MG63 (cell line): ENCODE data around the gene IL1RAPL2. TPM values are rescaled to one million over a fixed set of nuclear protein-coding genes. Genes with fewer than 3 reads are reported as not detected.
"Not testable (repeated sequence)": the region's sequence is repeated elsewhere in the genome, so short reads cannot be mapped to it uniquely, and the experiment has no call there.

Experiments
- DNase-seq: peaks from one replicate; pipeline ENCODE4 v3.0.0-alpha.2; 2020
- H3K27me3 ChIP-seq: fragments of 250-450 bp; sonication (Bioruptor Pico); 2 replicates; pipeline ENCODE4 v1.5.1; 2020; ENCODE audit warnings: mild to moderate bottlenecking, moderate library complexity
- H3K36me3 ChIP-seq: fragments of 250-450 bp; sonication (Bioruptor Pico); 2 replicates; pipeline ENCODE4 v1.5.1; 2020; ENCODE audit warnings: mild to moderate bottlenecking, moderate library complexity
- H3K4me3 ChIP-seq: fragments of 250-450 bp; sonication (Bioruptor Pico); 2 replicates; pipeline ENCODE4 v1.5.1; 2020; ENCODE audit warnings: mild to moderate bottlenecking, moderate library complexity
- H3K9me3 ChIP-seq: fragments of 250-450 bp; sonication (Bioruptor Pico); 2 replicates; pipeline ENCODE4 v1.5.1; 2020; ENCODE audit warnings: mild to moderate bottlenecking, moderate library complexity
- total RNA-seq: library from RNA; depleted of rRNA; stranded (reverse); fragments of >200 nt; shearing (Covaris generic); gene quantifications from 2 replicates; pipeline ENCODE4 v1.2.3, GENCODE V29; 2014; ENCODE audit warnings: low replicate concordance

IL1RAPL2 gene
- total RNA-seq, 1 experiment from 2014 or later = not detected

DNA sequence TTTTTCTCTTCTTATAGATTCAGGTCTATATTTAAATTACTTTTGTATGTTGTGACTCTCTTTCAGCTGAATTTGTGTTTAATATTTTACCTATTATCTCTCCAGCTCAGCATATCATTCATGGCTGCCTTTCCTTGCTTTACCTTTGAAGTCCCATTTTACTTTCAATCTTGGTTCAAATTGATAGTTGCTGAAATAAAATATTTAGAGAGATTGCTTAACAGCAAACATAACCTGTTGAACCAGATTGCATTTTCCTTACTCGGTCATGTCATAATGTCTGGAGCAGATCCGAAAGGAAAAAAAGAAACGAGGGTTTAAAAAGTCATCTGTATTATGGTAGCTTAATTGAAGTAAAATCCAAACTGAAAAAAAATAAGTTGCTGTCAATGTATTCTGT, 94.1 kb downstream of the IL1RAPL2 start:
- DNase-seq = no peak
- H3K4me3 ChIP-seq = no peak overlapping the region
- H3K9me3 ChIP-seq = no peaks in the 10 kb centered on the region
- H3K27me3 ChIP-seq = no peaks in the 10 kb centered on the region
- no peaks in the 10 kb centered on the region for H3K36me3 ChIP-seq

DNA sequence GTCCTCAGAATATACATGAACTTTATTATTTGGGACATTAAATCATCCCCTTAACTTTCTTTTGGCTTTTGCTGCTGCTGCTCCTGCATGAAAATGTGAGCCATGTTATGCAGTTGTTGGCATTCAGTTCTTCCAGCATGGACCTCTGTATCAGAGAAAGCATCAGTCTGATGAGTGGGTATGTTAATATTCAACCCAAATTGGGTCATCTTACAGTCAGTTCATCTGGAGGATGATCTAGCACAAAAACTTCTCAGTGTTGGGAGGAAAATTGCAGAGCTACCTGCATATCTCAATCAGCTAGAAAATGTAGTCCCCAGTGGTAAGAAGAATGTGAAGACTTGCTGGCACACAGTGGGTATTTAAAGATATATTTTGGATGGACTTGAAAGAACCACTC, 96.7 kb downstream of the IL1RAPL2 start:
- no peak overlapping the region for H3K4me3 ChIP-seq
- H3K9me3 ChIP-seq = no peaks in the 10 kb centered on the region
- DNase-seq = no peak
- no peaks in the 10 kb centered on the region for H3K27me3 ChIP-seq
- no peaks in the 10 kb centered on the region for H3K36me3 ChIP-seq

DNA sequence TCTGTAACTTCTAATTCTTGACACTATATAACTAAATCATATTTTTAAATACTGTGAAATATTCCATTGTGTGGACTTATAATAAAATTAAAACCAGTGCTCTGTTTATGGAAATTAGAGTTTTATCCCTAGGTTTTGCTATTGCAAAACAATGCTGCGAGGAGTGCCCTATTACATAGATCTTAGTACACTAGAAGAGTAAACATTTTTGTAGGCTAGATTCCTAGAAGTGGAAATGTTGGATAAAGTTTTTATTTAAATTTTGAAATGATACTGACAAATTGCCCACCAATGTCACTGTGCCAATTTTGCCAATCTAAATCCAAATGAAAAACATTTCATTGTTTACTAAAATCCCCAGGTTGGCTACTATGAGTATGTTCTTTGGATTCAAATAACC, 99.7 kb downstream of the IL1RAPL2 start:
- DNase-seq = no peak
- Histone ChIP-seq H3K36me3 (no peaks in the 10 kb centered on the region), H3K9me3 (no peaks in the 10 kb centered on the region), H3K27me3 (no peaks in the 10 kb centered on the region), H3K4me3 (no peak overlapping the region)

DNA sequence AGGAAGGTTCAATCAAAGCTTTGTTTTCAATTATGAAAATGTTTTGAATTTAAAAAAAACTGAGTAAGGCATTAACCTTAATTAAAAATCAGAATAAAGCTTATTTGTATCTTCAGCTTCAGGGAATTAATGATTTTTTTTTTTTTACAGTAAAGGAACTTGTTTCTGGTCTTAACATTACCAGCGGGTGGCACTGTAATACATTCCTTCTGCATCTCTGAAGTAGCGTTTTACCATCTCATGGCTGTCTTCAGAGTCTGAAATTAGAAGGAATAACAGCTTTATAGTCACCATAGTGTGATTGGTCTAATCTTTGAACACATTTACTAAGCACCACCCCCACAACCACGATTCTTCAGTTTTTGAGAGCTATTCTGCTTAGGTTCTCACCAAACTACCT, 102.6 kb downstream of the IL1RAPL2 start:
- no peak overlapping the region for H3K4me3 ChIP-seq
- no peak for DNase-seq
- H3K36me3 ChIP-seq = no peaks in the 10 kb centered on the region
- no peaks in the 10 kb centered on the region for H3K9me3 ChIP-seq
- H3K27me3 ChIP-seq = no peaks in the 10 kb centered on the region

DNA sequence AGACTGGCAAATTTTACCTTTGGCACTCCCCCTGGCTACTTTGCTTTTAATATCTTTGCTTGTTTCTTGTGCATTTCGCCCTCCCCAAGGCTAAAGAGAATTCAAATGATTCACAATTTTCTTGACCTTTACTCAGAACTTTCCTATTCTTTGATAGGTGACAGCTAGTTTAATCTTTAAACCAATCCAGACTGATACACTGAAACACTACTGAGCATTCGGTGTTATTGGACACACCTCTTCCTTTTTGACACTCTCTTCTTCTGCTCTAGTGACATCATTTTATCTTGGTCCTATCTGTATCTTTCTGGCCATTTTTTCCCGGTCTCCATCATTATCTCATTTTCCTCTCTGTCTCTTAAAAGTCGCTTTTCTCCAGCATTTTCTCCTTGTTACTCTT, 103.1 kb downstream of the IL1RAPL2 start:
- H3K27me3 ChIP-seq = no peaks in the 10 kb centered on the region
- no peaks in the 10 kb centered on the region for H3K9me3 ChIP-seq
- no peaks in the 10 kb centered on the region for H3K36me3 ChIP-seq
- H3K4me3 ChIP-seq = no peak overlapping the region
- DNase-seq = no peak

DNA sequence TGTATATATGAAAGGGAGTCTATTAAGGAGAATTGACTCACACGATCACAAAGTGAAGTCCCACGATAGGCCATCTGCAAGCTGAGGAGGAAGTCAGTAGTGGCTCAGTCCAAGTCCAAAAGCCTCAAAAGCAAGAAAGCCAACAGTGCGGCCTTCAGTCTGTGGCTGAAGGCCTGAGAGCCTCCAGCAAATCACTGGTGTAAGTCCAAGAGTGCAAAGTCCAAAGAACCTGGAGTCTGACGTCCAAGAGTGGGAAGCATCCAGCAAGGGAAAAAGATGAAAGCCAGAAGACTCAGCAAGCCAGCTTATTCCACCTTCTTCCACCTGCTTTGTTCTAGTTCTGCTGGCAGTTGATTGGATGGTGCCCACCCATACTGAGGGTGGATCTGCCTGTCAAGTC, 104.1 kb downstream of the IL1RAPL2 start:
- H3K4me3 ChIP-seq = no peak overlapping the region
- no peak for DNase-seq
- no peaks in the 10 kb centered on the region for H3K27me3 ChIP-seq
- H3K9me3 ChIP-seq = no peaks in the 10 kb centered on the region
- no peaks in the 10 kb centered on the region for H3K36me3 ChIP-seq

DNA sequence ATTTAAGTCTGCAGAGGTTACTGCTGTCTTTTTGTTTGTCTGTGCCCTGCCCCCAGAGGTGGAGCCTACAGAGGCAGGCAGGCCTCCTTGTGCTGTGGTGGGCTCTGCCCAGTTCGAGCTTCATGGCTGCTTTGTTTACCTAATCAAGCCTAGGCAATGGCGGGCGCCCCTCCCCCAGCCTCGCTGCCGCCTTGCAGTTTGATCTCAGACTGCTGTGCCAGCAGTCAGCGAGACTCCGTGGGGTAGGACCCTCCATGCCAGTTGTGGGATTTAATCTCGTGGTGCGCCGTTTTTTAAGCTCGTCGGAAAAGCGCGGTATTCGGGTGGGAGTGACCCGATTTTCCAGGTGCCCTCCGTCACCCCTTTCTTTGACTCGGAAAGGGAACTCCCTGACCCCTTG, 111.5 kb downstream of the IL1RAPL2 start:
- not testable (repeated sequence) for DNase-seq, H3K36me3 ChIP-seq, H3K27me3 ChIP-seq, H3K9me3 ChIP-seq, H3K4me3 ChIP-seq

DNA sequence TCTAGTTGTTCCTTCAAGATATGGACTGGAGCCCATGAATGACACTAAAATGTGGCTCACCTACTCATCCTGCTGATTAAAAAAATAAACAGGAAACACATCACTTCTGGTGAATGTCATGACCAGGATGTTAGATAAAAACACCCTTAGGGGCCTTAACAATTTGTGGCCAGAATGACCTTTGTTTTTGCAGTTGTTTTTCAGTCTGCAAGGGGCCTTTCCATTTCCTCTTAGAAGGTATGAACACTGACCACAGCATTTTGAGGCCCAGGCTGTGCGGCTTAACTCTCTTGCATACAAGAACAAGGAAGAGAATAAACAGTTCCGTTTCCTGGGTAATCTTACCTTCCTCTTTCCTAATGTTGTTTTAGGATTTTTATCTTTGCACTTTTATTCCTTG, 113.2 kb downstream of the IL1RAPL2 start:
- Histone ChIP-seq H3K36me3 (no peaks in the 10 kb centered on the region), H3K27me3 (no peaks in the 10 kb centered on the region), H3K9me3 (no peaks in the 10 kb centered on the region), H3K4me3 (no peak overlapping the region)
- DNase-seq = no peak

DNA sequence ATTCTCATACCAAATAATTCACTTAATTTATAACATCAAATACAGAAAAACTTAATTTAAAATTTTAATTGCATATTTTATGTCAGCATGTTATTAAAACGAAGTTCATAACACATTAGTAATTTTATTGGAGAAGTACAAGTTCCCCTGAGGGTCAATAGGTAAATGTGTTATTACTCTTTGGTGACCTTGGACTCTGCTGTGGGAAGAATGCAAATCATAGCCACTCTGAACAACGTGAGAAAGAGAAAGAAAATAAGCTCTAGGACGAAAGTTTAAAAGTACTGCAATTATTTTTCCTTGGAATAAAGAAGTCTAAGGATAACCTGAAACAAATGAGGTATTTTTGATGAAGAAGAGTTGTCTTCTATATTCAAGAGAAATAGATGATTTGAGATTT, 115.2 kb downstream of the IL1RAPL2 start:
- no peaks in the 10 kb centered on the region for H3K27me3 ChIP-seq
- no peak for DNase-seq
- H3K9me3 ChIP-seq = no peaks in the 10 kb centered on the region

DNA sequence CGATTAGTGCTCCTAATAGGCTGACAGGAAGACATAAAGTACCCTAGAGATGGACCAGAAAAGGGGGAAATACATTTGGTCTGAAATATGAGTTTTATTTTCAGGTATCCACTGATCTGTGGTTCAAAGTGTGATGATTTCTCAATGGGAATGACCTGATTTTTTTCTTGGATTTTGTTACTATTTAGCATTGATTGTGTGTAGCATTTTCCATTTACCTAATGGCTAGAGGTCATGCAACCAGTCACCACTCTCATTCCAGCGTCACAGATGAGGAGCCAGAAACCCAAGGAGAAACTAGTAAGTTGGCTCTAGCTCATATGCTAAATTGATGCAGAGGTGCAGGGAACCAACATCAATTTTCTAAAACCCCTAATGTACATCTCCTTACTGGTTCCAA, 118.1 kb downstream of the IL1RAPL2 start:
- no peaks in the 10 kb centered on the region for H3K27me3 ChIP-seq
- no peak for DNase-seq
- no peaks in the 10 kb centered on the region for H3K36me3 ChIP-seq
- no peak overlapping the region for H3K4me3 ChIP-seq
- no peaks in the 10 kb centered on the region for H3K9me3 ChIP-seq

More for the DNA sequence above, 115.2 kb downstream of the IL1RAPL2 start:
- Histone ChIP-seq H3K36me3 (no peaks in the 10 kb centered on the region), H3K4me3 (no peak overlapping the region)

DNA sequence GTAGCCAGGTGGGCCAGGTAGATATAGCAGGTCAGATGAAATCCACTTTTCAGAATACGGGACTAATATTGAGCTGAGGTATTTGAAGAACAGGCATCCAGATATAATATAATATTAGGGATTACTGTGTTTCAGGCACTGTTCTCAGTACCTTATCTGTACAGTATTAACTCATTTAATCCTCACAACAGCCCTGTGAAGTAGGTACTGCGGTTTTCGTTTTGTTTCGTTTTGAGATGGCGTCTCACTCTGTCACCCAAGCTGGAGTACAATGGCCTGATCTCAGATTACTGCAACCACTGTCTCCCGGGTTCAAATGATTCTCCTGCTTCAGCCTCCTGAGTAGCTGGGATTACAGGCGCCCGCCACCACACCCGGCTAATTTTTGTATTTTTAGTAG, 129.6 kb downstream of the IL1RAPL2 start:
- Histone ChIP-seq H3K9me3 (no peaks in the 10 kb centered on the region), H3K27me3 (no peaks in the 10 kb centered on the region), H3K4me3 (no peak overlapping the region), H3K36me3 (no peaks in the 10 kb centered on the region)
- no peak for DNase-seq

DNA sequence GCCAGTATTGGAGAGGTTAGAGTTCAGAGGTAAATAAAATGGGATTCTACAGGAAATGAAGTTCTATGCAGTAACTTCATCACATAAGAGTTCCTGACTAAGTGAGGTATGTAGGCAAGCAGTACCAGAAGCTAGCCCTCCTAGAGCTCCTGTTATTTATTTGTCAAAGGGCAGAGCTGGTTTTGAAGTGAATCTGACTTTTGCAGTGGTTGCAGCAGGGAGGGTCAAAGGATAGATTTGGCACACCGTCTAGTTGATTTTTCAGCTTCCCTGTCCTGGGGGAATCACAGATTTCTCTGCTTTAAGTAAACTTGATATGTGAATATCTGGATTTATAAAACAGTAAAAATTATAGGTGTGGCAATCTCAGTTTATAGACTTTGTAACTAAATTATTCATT, 130.7 kb downstream of the IL1RAPL2 start:
- H3K4me3 ChIP-seq = no peak overlapping the region
- no peaks in the 10 kb centered on the region for H3K27me3 ChIP-seq
- DNase-seq = no peak
- H3K36me3 ChIP-seq = no peaks in the 10 kb centered on the region
- H3K9me3 ChIP-seq = no peaks in the 10 kb centered on the region

DNA sequence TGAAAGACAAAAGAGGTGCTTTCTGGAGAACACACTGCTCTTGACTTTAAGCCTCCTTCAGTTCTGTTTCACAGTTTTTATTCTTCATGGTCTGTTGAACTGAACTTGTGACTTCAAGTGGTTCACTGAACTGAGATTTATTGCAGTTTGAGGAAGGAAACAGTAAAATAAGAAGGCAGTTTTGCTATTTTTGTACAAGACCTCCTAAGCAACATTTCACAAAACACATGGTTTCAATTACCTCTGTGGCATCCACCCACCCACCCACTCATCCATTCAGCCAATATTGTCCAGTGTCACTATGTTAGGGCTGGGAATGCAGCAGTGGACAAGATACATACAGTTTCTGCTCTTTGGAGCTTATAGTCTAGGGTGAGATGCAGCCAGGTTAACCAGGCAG, 131.3 kb downstream of the IL1RAPL2 start:
- Histone ChIP-seq H3K4me3 (no peak overlapping the region), H3K36me3 (no peaks in the 10 kb centered on the region), H3K27me3 (no peaks in the 10 kb centered on the region), H3K9me3 (no peaks in the 10 kb centered on the region)
- DNase-seq = no peak

DNA sequence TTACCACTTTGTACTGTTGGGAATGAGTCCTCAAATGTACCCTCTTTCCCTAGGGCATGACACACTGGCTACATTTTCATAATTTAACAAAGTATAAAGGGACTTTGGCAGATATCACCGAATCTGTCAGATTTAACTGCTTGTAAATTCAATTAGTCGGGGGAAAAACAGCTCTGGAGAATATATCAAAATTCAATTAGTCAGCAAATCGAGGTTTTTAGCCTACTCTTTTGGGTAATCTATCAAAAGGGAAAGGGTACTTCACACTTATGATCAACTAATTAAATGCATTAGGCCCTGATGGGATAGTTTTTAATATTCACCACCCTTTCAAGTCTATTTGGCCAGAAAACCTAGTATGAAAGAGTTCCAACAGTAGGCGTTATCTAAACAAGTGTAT, 141.0 kb downstream of the IL1RAPL2 start:
- Histone ChIP-seq H3K9me3 (no peaks in the 10 kb centered on the region), H3K4me3 (no peak overlapping the region), H3K27me3 (no peaks in the 10 kb centered on the region), H3K36me3 (no peaks in the 10 kb centered on the region)
- DNase-seq = no peak

DNA sequence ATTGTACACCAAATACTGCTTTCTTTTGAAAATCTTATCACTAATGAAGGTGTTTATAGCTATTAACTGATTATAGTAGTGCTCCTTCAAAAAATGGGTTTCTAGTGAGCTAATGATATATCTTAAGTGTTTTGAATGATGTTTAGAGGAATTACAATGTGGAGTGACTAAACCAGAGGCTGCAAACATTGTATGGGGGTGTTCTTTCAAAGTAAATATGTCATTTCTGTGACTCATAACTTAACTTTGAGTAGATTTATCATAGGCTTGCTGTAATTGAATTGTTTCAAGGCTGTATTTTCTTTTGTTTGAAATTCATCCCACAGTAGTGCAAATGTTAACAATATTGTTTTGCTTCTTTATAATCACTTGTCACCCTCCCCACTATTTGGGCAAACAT, 141.6 kb downstream of the IL1RAPL2 start:
- H3K4me3 ChIP-seq = no peak overlapping the region
- H3K9me3 ChIP-seq = no peaks in the 10 kb centered on the region
- H3K36me3 ChIP-seq = no peaks in the 10 kb centered on the region
- H3K27me3 ChIP-seq = no peaks in the 10 kb centered on the region
- DNase-seq = no peak

DNA sequence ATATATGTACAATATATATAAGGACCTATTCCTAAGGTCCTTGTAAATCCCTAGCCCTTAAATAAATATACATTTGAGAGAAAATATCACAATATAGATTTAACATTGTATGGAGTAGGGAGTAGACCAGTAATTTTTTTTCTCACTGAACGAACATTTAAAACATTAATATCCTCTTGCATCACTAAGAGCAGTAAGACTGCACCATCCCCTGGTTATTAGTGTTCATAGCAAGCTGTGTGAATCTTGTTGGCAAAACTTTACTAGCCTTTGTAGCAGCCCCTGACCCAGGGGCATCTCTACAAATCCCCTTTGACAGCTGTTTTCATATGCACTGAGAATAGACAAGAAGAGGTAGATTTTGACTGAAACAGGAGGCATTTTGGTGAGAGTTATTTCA, 146.5 kb downstream of the IL1RAPL2 start:
- no peak for DNase-seq
- H3K36me3 ChIP-seq = no peaks in the 10 kb centered on the region
- H3K4me3 ChIP-seq = no peak overlapping the region
- H3K9me3 ChIP-seq = no peaks in the 10 kb centered on the region
- H3K27me3 ChIP-seq = no peaks in the 10 kb centered on the region

DNA sequence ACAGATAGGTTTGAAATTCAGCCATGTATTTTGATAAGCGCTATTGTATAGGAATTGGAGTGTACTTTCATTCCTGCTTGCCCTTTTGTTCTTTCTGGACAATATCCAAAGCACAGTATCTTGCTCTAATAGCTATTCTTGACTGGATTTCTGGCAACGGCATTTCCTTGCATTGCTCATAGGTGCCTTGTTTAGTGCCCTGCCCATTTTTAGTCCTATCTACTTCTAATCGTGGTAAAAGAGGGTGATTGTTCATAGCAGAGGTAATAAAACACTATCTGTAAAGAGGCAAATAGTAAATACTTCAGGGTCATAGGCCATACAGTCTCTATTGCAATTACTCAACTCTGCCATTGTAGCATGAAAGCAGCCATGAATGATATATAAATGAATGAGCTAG, 155.9 kb downstream of the IL1RAPL2 start:
- no peaks in the 10 kb centered on the region for H3K27me3 ChIP-seq
- H3K9me3 ChIP-seq = no peaks in the 10 kb centered on the region
- no peaks in the 10 kb centered on the region for H3K36me3 ChIP-seq
- no peak for DNase-seq
- no peak overlapping the region for H3K4me3 ChIP-seq

DNA sequence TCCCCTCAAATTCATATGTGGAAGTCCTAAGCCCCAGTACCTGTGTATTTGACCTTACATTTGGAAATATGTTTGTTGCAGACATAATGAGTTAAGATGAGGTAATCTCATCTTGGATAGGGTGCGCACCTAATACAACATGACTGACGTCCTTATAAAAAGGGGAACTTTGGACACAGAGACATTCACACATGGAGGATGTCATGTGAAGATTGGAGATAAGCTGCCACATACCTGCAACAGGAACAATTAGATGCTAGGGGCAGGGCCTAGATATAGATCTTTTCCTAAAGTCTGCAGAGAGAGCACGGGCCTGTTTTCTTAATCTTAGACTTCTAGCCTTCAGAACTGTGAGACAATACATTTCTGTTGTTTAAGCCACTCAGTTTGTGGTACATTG, 162.5 kb downstream of the IL1RAPL2 start:
- Histone ChIP-seq H3K27me3 (no peaks in the 10 kb centered on the region), H3K9me3 (no peaks in the 10 kb centered on the region), H3K36me3 (no peaks in the 10 kb centered on the region), H3K4me3 (no peak overlapping the region)
- no peak for DNase-seq

DNA sequence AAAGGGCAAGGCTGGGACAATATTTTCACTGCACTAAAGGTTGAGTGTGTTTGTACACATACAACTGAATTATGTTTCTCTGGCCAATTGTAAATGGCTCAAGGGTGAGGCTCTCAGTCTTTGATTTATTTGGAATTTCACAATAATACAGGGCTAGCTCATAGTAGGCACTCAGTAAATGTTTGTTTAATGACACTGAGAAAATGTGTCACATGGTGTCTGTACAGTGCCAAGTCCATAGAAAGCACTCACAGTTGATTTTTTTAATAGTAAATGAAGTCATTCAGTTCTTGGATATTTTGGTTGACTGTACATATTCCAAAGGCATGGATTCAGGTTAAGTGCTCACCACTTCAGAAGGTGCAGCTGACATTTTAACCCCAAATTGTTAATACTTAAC, 176.4 kb downstream of the IL1RAPL2 start:
- H3K4me3 ChIP-seq = no peak overlapping the region
- no peaks in the 10 kb centered on the region for H3K9me3 ChIP-seq
- no peaks in the 10 kb centered on the region for H3K27me3 ChIP-seq
- DNase-seq = no peak
- no peaks in the 10 kb centered on the region for H3K36me3 ChIP-seq
